ENCODE results near the gene RAB41. TPM values are rescaled to one million over a fixed set of nuclear protein-coding genes. Genes with fewer than 3 reads are reported as not detected.

The RAB41 gene
- total RNA-seq, result not detected in 2 replicates

GRCh38 chrX:70281951-70282350 lies at the start of gene RAB41:
Gene RAB41 (plus strand): TSS chrX:70282172. CDS start chrX:70282218, 46 bp downstream.

GRCh38 chrX:70234355-70234754 lies 47.6 kb upstream of the RAB41 start, which contains the start of gene AWAT1:
Gene AWAT1 (plus strand): TSS chrX:70234655. CDS start chrX:70234696, 41 bp downstream.

GRCh38 chrX:70260104-70260503 lies 21.9 kb upstream of the RAB41 start, which contains the start of gene P2RY4:
Gene P2RY4 (minus strand): TSS chrX:70260204. CDS start chrX:70259624, 580 bp downstream.

GRCh38 chrX:70268034-70268433 lies 13.9 kb upstream of the RAB41 start, which contains the start of gene ARR3:
Gene ARR3 (plus strand): TSS chrX:70268334. CDS start chrX:70269386, 1,052 bp downstream.

GRCh38 chrX:70289793-70290770 lies 8.1 kb downstream of the RAB41 start, which contains the start of the genes KIF4A and PDZD11:
Gene KIF4A (plus strand): TSS chrX:70290104. CDS start chrX:70290459, 355 bp downstream.
Gene PDZD11 (minus strand): TSS chrX:70289927. CDS start chrX:70289341, 586 bp downstream.

Other genes starting within 250 kb of the RAB41 start
- 0.17 and 0.43 TPM in 2 replicates for gene AWAT2, start 232.2 kb upstream of the RAB41 start, total RNA-seq
- not detected in 2 replicates for gene OTUD6A, start 219.7 kb upstream of the RAB41 start, total RNA-seq
- 86.5 and 118 TPM in 2 replicates for gene IGBP1, start 148.7 kb upstream of the RAB41 start, total RNA-seq
- not detected in 2 replicates for gene DGAT2L6, start 104.7 kb upstream of the RAB41 start, total RNA-seq
- gene AWAT1, start 47.5 kb upstream of the RAB41 start, total RNA-seq, result not detected in 2 replicates
- 0.09 TPM in 1 of 2 replicates, not detected in the other for gene P2RY4, start 22.0 kb upstream of the RAB41 start, total RNA-seq
- gene ARR3, start 13.8 kb upstream of the RAB41 start, total RNA-seq, result not detected in 2 replicates
- 32.1 and 32.9 TPM in 2 replicates for gene PDZD11, start 7.8 kb downstream of the RAB41 start, total RNA-seq
- gene KIF4A, start 7.9 kb downstream of the RAB41 start, total RNA-seq, result 2.6 and 2.9 TPM in 2 replicates
- not detected in 2 replicates for gene GDPD2, start 141.1 kb downstream of the RAB41 start, total RNA-seq
- 0.54 and 1.2 TPM in 2 replicates for gene DLG3, start 162.7 kb downstream of the RAB41 start, total RNA-seq

Measured in dermis lymphatic vessel endothelial cell (primary cell).